ENCODE measurements around the gene ARHGAP20. TPM values are rescaled to one million over a fixed set of nuclear protein-coding genes. Genes with fewer than 3 reads are reported as not detected.

ARHGAP20 gene
- total and polyA plus RNA-seq, 8 donors, result 0.80 to 33.9 (median 4.2) TPM; not detected in 1

- no peaks in the 10 kb centered on the region for H3K9me3 ChIP-seq
- no peaks in the 10 kb centered on the region for H3K36me3 ChIP-seq
- no peak for DNase-seq
- H3K27me3 ChIP-seq, result no peaks in the 10 kb centered on the region
- intact Hi-C loops (cut with DNase I; ENCODE audit: low total_unique reads), result no loop called here
- no peak overlapping the region for H3K4me3 ChIP-seq
- 70 to 79% (median 75%) methylated on average over 2 of the region's 2 CpGs for WGBS, 5 donors
- H3K4me1 ChIP-seq, result no peaks in the 10 kb centered on the region
- no peak overlapping the region for H3K27ac ChIP-seq
- TF ChIP-seq EP300 (IDR thresholded peaks at IDR 0.05) (no peak), POLR2AphosphoS5 (IDR thresholded peaks at IDR 0.05) (no peak), CTCF (IDR thresholded peaks at IDR 0.05) (no peak), POLR2A (IDR thresholded peaks at IDR 0.05) (no peak)
These were observed 32.8 kb downstream of the ARHGAP20 start for GRCh38 chr11:110679323-110679975.

DNA sequence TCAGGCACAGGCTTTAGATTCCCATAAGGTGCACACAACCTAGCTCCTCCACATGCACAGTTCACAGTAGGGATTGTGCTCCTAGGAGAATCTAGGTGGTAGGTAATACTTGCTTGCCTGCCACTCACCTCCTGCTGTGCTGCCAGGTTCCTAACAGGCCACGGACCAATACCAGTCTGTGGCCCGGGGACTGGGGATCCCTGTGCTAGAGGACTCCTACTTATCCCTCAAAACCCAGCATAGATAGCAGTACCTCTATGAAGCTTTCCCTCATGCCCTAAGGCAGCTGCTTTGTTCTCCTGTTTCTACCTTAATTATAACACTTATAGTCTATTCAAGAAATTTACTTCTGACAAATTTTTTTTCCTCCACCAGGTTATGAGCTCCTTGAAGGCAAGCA lies 36.7 kb downstream of the ARHGAP20 start:
- Histone ChIP-seq H3K4me1 (no peaks in the 10 kb centered on the region), H3K9me3 (peaks cover 0 to 5% (median 0%) of the 10 kb centered on the region in 4 donors)
- intact Hi-C loops (cut with DNase I; ENCODE audit: low total_unique reads), result no loop called here

DNA sequence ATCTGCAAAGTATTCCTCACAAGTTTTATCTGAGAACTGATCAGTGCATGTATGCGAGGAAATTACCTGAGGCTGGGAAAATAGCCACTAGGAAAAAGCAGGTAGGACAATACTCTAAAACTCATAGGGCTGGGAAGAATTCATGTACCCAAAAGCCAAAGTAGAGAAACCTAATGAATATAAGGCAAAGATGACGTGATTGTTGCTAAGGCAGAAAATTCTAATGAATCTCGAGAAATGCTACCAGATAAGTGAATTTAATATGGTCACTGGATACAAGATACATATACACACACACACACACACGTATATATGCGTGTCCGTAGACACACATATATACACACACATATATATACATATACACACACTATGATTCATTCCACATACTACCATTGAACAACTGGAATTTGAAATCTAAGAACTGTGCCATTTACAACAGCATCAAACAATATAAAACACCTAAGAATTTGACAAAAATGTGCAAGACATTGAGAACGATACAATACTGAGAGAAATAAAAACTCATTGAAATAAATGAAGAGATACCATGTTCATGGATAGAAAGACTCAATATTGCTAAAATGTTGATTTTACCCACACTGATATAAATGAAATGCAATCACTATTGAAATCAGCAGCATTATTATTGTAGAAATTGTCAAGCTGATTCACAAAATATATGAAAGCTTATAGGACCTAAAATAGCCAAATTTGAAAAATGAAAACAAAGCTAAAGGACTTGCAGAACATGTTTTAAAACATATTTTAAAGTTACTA lies 46.4 kb downstream of the ARHGAP20 start:
- H3K27me3 ChIP-seq, result no peaks in the 10 kb centered on the region
- intact Hi-C loops (cut with DNase I; ENCODE audit: low total_unique reads), result no loop called here
- no peak overlapping the region for H3K27ac ChIP-seq
- DNase-seq, result no peak
- peaks cover 0 to 5% (median 0%) of the 10 kb centered on the region in 4 donors for H3K9me3 ChIP-seq
- H3K4me3 ChIP-seq, result no peak overlapping the region
- 92 to 95% (median 94%) methylated on average over 7 of the region's 7 CpGs for WGBS, 5 donors
- no peaks in the 10 kb centered on the region for H3K4me1 ChIP-seq
- H3K36me3 ChIP-seq, result no peaks in the 10 kb centered on the region
- no peak for TF ChIP-seq CTCF (IDR thresholded peaks at IDR 0.05)
- no peak for TF ChIP-seq EP300 (IDR thresholded peaks at IDR 0.05)
- TF ChIP-seq POLR2AphosphoS5 (IDR thresholded peaks at IDR 0.05), result no peak
- TF ChIP-seq POLR2A (IDR thresholded peaks at IDR 0.05), result no peak

More for the DNA sequence above, 36.7 kb downstream of the ARHGAP20 start:
- DNase-seq, result no peak
- no peak overlapping the region for H3K27ac ChIP-seq
- H3K27me3 ChIP-seq, result no peaks in the 10 kb centered on the region
- H3K36me3 ChIP-seq, result no peaks in the 10 kb centered on the region
- no peak for TF ChIP-seq POLR2AphosphoS5 (IDR thresholded peaks at IDR 0.05)
- TF ChIP-seq EP300 (IDR thresholded peaks at IDR 0.05), result no peak
- no peak for TF ChIP-seq POLR2A (IDR thresholded peaks at IDR 0.05)
- no peak for TF ChIP-seq CTCF (IDR thresholded peaks at IDR 0.05)
- H3K4me3 ChIP-seq, result no peak overlapping the region
- WGBS, 5 donors, result 88 to 100% (median 92%) methylated on average over 2 of the region's 2 CpGs

DNA sequence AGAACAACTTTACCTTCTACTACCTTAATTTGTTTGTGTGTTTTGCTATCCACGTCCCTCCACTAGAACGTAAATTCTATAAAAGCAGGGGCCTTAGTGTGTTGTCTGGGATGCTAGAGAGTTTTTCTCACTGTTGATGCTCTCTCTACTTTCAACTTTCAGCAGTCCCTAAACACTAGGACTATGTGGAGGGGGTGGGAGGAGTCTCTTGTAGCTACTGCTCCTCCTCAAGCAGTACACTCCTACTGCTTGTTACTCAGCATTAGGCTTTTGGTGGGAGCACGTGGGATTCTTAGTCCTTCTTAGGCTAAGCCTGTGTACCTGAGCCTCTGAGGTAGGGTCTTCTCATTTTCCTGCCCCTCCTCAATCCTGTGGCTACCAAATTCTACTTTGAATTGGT lies 56.3 kb downstream of the ARHGAP20 start:
- Histone ChIP-seq H3K4me1 (no peaks in the 10 kb centered on the region), H3K9me3 (peaks cover 0 to 19% (median 6%) of the 10 kb centered on the region in 4 donors), H3K36me3 (no peaks in the 10 kb centered on the region), H3K4me3 (no peak overlapping the region), H3K27ac (no peak overlapping the region), H3K27me3 (no peaks in the 10 kb centered on the region)
- TF ChIP-seq EP300 (IDR thresholded peaks at IDR 0.05) (no peak), POLR2AphosphoS5 (IDR thresholded peaks at IDR 0.05) (no peak), POLR2A (IDR thresholded peaks at IDR 0.05) (no peak), CTCF (IDR thresholded peaks at IDR 0.05) (no peak)
- intact Hi-C loops (cut with DNase I; ENCODE audit: low total_unique reads), result no loop called here
- DNase-seq, result no peak
- WGBS, 5 donors, result 76 to 90% (median 88%) methylated on average over 3 of the region's 3 CpGs

Measured in stomach (tissue), 9 donors.